Erythroblast (primary cell): ENCODE data around the gene RANBP1.

Experiments used
- GATA1 ChIP-seq: IDR thresholded peaks from 2 replicates; pipeline ENCODE4 v1.6.1; 2011; ENCODE audit warnings: low read depth, mild to moderate bottlenecking, control low read depth, low read length, moderate library complexity
- POLR2A ChIP-seq: IDR thresholded peaks from 2 replicates; pipeline ENCODE4 v1.6.1; 2011; ENCODE audit warnings: mild to moderate bottlenecking, low read length

DNA sequence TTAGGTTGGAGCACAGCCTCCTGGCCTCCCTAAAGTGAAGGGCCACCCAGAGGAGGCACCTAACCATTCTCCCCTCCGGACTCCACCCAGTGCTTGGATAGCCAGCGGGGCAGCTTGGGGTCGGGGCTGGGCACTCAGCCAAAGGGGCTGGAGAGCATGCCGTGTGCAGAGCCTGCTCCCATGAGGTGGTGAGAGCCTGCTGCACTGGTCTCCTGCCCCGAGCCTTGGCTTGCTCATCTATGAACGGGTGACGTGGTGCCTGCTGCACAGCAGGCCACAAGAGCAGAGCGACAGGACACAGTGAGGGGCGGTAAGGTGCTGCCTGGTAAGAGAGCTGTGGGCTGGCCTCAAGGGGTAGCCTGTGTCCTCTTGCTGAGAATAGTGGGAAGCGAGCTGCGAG lies 49.0 kb downstream of the RANBP1 start:
- TF ChIP-seq POLR2A (no peak), GATA1 (no peak)
